GM21423 (cell line): Measurements from ENCODE around the gene SNAPC3.
"Not testable (repeated sequence)": the region's sequence is repeated elsewhere in the genome, so short reads cannot be mapped to it uniquely, and the experiment has no call there.

Experiments used
- ATAC-seq: cut with Tn5 transposase; IDR thresholded peaks from one replicate; pipeline ENCODE4 v1.9.1; 2021; ENCODE audit warnings: mild to moderate bottlenecking, moderate library complexity; ENCODE audit not compliant: unreplicated experiment

Gene SNAPC3

GRCh38 chr9:15421990-15422371 lies 695 bp upstream of the SNAPC3 start:
- ATAC-seq, result no peak

- ATAC-seq, result no peak
These were observed 732 bp downstream of the SNAPC3 start for GRCh38 chr9:15423231-15423985.

GRCh38 chr9:15426019-15426418 lies 3.3 kb downstream of the SNAPC3 start:
- peak; percentile 45 for ATAC-seq

- not testable (repeated sequence) for ATAC-seq
These were observed 5.0 kb downstream of the SNAPC3 start for GRCh38 chr9:15427702-15428101.

- no peak for ATAC-seq
These were observed 8.5 kb downstream of the SNAPC3 start for GRCh38 chr9:15430920-15431844.

- no peak for ATAC-seq
These were observed 10.5 kb downstream of the SNAPC3 start for GRCh38 chr9:15433191-15433590.

GRCh38 chr9:15433661-15434060 lies 11.0 kb downstream of the SNAPC3 start:
- no peak for ATAC-seq

GRCh38 chr9:15438891-15439290 lies 16.2 kb downstream of the SNAPC3 start:
- no peak for ATAC-seq

- ATAC-seq, result not testable (repeated sequence)
These were observed 19.2 kb downstream of the SNAPC3 start for GRCh38 chr9:15441841-15442240.

GRCh38 chr9:15442264-15442663 lies 19.6 kb downstream of the SNAPC3 start:
- ATAC-seq, result not testable (repeated sequence)

GRCh38 chr9:15444141-15444540 lies 21.5 kb downstream of the SNAPC3 start:
- no peak for ATAC-seq

GRCh38 chr9:15453956-15454355 lies 31.3 kb downstream of the SNAPC3 start:
- no peak for ATAC-seq

GRCh38 chr9:15461056-15461455 lies 38.4 kb downstream of the SNAPC3 start:
- ATAC-seq, result no peak

- ATAC-seq, result no peak
These were observed 38.9 kb downstream of the SNAPC3 start for GRCh38 chr9:15461601-15462000.

GRCh38 chr9:15468145-15468544 lies 45.5 kb downstream of the SNAPC3 start:
- no peak for ATAC-seq

GRCh38 chr9:15469406-15469805 lies 46.7 kb downstream of the SNAPC3 start:
- no peak for ATAC-seq

- ATAC-seq, result no peak
These were observed 47.2 kb downstream of the SNAPC3 start for GRCh38 chr9:15469862-15470261.

GRCh38 chr9:15475923-15476536 lies 53.4 kb downstream of the SNAPC3 start:
- no peak for ATAC-seq

- ATAC-seq, result no peak
These were observed 57.4 kb downstream of the SNAPC3 start for GRCh38 chr9:15480028-15480427.

- no peak for ATAC-seq
These were observed 59.5 kb downstream of the SNAPC3 start for GRCh38 chr9:15482146-15482545.

GRCh38 chr9:15484802-15485201 lies 62.1 kb downstream of the SNAPC3 start:
- no peak for ATAC-seq
